KMS-11 (cell line): Measurements from ENCODE around the gene LRFN3.

Source experiments
- H2AFZ ChIP-seq: fragments of 200-600 bp; sonication (generic); 2 replicates; pipeline ENCODE4 v1.6.1; 2016; ENCODE audit warnings: antibody characterized with exemption, mixed run types, low read depth
- H3K27ac ChIP-seq: fragments of 200-600 bp; sonication (generic); 2 replicates; pipeline ENCODE4 v1.6.1; 2016; ENCODE audit warnings: mild to moderate bottlenecking, mixed run types
- H3K27me3 ChIP-seq: fragments of 200-600 bp; sonication (generic); 2 replicates; pipeline ENCODE4 v1.6.1; 2017; ENCODE audit warnings: mild to moderate bottlenecking, low read depth, mixed run types, moderate library complexity; ENCODE audit not compliant: insufficient read depth
- H3K36me3 ChIP-seq: fragments of 200-600 bp; sonication (generic); 2 replicates; pipeline ENCODE4 v1.6.1; 2017; ENCODE audit warnings: mild to moderate bottlenecking, mixed run types; ENCODE audit not compliant: insufficient read depth
- H3K4me1 ChIP-seq: fragments of 200-600 bp; sonication (generic); 2 replicates; pipeline ENCODE4 v1.6.1; 2016; ENCODE audit warnings: mild to moderate bottlenecking, low read depth, mixed run types; ENCODE audit not compliant: poor library complexity, severe bottlenecking
- H3K4me2 ChIP-seq: fragments of 200-600 bp; sonication (generic); 2 replicates; pipeline ENCODE4 v1.7.0; 2016; ENCODE audit warnings: mild to moderate bottlenecking, mixed run types
- H3K4me3 ChIP-seq: fragments of 200-600 bp; sonication (generic); IDR thresholded peaks from 2 replicates; pipeline ENCODE4 v1.6.1; 2017; ENCODE audit warnings: low read depth, low read length, mixed read lengths; ENCODE audit not compliant: insufficient read depth
- H3K79me2 ChIP-seq: fragments of 200-600 bp; sonication (generic); 2 replicates; pipeline ENCODE4 v1.6.1; 2016; ENCODE audit warnings: low read depth, mixed run types; ENCODE audit not compliant: insufficient read depth
- H3K9ac ChIP-seq: fragments of 200-600 bp; sonication (generic); 2 replicates; pipeline ENCODE4 v1.6.1; 2016; ENCODE audit warnings: mild to moderate bottlenecking, mixed run types
- H4K20me1 ChIP-seq: fragments of 200-600 bp; sonication (generic); 2 replicates; pipeline ENCODE4 v1.6.1; 2016; ENCODE audit warnings: mild to moderate bottlenecking, mixed run types; ENCODE audit not compliant: insufficient read depth
- TF ChIP-seq, protein P1 (sequence below): fragments of 200-600 bp; sonication (generic); conservative IDR thresholded peaks from 2 replicates; pipeline ENCODE4 v1.6.1; 2017; ENCODE audit warnings: low read depth, mild to moderate bottlenecking, antibody characterized with exemption, low read length, moderate library complexity, mixed read lengths

LRFN3 gene, protein sequence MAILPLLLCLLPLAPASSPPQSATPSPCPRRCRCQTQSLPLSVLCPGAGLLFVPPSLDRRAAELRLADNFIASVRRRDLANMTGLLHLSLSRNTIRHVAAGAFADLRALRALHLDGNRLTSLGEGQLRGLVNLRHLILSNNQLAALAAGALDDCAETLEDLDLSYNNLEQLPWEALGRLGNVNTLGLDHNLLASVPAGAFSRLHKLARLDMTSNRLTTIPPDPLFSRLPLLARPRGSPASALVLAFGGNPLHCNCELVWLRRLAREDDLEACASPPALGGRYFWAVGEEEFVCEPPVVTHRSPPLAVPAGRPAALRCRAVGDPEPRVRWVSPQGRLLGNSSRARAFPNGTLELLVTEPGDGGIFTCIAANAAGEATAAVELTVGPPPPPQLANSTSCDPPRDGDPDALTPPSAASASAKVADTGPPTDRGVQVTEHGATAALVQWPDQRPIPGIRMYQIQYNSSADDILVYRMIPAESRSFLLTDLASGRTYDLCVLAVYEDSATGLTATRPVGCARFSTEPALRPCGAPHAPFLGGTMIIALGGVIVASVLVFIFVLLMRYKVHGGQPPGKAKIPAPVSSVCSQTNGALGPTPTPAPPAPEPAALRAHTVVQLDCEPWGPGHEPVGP

DNA sequence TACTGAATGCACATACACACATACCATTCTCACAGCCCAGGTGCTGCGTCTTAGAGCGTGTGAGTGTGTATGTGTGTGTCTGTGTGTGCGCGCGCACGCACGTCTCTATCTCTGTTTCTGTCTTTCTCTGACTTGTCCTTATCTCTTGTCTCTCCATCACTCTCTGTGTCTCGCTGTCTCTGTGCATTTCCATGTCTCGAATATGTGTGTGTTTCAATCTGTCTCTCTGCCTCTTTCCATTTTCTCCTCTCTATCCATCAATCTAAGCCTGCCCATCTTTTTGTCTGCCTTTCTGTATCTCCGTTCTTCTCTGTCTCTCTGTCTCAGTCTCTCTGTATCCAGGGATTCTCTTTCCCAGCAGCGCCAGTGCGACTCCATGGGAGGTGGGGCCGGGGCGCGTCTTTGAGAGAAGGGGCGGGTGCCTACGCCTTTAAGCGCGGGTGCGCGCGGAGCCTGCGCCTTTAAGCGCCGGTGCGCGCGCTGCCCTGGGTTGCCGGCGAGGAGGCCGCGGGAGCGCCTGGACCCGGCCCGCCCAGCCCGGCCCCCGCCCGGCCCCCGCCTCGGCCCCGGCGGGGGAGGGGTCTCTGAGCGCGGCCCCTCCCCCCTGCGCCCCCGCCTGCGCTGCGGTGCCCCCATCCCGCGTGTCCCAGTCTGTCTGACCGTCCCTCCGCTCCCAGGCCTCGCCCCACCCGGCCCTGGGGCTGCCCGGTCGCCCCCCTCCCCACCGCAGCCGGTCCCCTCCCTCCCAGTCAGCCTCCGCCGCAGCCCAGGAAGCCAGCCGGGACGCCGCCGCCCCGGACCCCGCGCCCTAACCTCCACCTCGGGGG is at the start of gene LRFN3:
Gene LRFN3, plus strand, starts transcription at position 464 of the 827 bp plus-strand sequence. CDS start 3,052 bp downstream, outside the sequence.
- no peak within 1 kb of the TSS for H3K4me3 ChIP-seq
- no peaks in the 10 kb centered on the region for H4K20me1 ChIP-seq
- H3K4me1 ChIP-seq, result peaks cover 24% of the 10 kb centered on the region
- H3K27me3 ChIP-seq, result no peaks in the 10 kb centered on the region; the same call in 1 of the 2 replicates
- no peak within 1 kb of the TSS for H3K27ac ChIP-seq
- H3K9ac ChIP-seq, result peak within 1 kb of the TSS; percentile 61
- H2AFZ ChIP-seq, result peak within 1 kb of the TSS; percentile 89
- no peaks in the 10 kb centered on the region for H3K79me2 ChIP-seq
- TF ChIP-seq, protein P1, sequence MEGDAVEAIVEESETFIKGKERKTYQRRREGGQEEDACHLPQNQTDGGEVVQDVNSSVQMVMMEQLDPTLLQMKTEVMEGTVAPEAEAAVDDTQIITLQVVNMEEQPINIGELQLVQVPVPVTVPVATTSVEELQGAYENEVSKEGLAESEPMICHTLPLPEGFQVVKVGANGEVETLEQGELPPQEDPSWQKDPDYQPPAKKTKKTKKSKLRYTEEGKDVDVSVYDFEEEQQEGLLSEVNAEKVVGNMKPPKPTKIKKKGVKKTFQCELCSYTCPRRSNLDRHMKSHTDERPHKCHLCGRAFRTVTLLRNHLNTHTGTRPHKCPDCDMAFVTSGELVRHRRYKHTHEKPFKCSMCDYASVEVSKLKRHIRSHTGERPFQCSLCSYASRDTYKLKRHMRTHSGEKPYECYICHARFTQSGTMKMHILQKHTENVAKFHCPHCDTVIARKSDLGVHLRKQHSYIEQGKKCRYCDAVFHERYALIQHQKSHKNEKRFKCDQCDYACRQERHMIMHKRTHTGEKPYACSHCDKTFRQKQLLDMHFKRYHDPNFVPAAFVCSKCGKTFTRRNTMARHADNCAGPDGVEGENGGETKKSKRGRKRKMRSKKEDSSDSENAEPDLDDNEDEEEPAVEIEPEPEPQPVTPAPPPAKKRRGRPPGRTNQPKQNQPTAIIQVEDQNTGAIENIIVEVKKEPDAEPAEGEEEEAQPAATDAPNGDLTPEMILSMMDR, result no peak
- peak within 1 kb of the TSS; percentile 100 for H3K4me2 ChIP-seq
- H3K36me3 ChIP-seq, result no peaks in the 10 kb centered on the region

DNA sequence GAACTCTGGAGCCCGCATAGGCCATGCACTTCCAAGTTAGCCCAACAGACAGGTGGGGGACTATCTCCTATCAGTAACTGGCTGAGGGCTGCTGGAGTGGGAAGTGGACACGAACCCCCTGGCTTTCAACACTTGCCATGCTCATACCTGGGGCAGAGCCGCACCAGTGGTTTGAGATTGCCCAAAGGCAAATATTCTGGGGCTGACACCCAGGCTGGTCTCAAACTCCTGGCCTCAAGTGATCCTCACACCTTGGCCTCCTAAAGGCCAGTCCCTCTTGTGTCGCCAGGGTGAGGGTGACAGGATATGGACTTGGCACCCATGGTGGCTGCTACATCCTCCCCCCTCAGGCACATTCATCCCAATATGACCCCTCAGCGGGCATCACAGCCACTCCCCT is 49.0 kb upstream of the LRFN3 start:
- no peaks in the 10 kb centered on the region for H3K79me2 ChIP-seq
- H3K4me1 ChIP-seq, result peaks cover 4% of the 10 kb centered on the region
- no peaks in the 10 kb centered on the region for H4K20me1 ChIP-seq
- H3K4me2 ChIP-seq, result no peak overlapping the region
- H3K27ac ChIP-seq, result no peak overlapping the region
- no peak overlapping the region for H3K9ac ChIP-seq
- TF ChIP-seq, protein P1, result no peak
- H3K27me3 ChIP-seq, result no peaks in the 10 kb centered on the region; the same call in 1 of the 2 replicates
- H2AFZ ChIP-seq, result no peak overlapping the region
- H3K4me3 ChIP-seq, result no peak overlapping the region
- H3K36me3 ChIP-seq, result no peaks in the 10 kb centered on the region

DNA sequence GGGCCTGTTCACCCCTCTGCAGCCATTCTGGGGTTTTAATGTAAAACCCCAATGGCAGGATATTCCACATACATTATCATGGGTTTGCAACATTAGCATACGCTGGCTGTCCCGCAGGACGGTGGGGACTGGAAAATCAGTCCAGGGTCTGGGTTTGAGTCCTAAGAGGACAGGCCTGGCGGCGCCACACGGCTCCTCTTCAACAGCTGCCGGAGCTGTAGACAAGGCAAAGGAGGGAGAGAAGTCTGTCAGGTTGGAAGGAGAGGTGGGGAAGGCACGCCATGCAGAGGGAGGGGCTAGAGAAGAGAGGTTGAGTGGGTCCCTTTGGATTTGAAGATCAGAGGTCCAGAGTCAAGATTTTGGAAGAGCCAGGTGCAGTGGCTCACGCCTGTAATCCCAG is 47.8 kb upstream of the LRFN3 start:
- Histone ChIP-seq H3K4me1 (no peaks in the 10 kb centered on the region), H2AFZ (no peak overlapping the region), H3K36me3 (no peaks in the 10 kb centered on the region), H3K27ac (no peak overlapping the region), H3K4me2 (no peak overlapping the region), H3K4me3 (no peak overlapping the region), H3K9ac (no peak overlapping the region), H3K79me2 (no peaks in the 10 kb centered on the region), H3K27me3 (no peaks in the 10 kb centered on the region), H4K20me1 (no peaks in the 10 kb centered on the region)
- TF ChIP-seq, protein P1, result no peak

DNA sequence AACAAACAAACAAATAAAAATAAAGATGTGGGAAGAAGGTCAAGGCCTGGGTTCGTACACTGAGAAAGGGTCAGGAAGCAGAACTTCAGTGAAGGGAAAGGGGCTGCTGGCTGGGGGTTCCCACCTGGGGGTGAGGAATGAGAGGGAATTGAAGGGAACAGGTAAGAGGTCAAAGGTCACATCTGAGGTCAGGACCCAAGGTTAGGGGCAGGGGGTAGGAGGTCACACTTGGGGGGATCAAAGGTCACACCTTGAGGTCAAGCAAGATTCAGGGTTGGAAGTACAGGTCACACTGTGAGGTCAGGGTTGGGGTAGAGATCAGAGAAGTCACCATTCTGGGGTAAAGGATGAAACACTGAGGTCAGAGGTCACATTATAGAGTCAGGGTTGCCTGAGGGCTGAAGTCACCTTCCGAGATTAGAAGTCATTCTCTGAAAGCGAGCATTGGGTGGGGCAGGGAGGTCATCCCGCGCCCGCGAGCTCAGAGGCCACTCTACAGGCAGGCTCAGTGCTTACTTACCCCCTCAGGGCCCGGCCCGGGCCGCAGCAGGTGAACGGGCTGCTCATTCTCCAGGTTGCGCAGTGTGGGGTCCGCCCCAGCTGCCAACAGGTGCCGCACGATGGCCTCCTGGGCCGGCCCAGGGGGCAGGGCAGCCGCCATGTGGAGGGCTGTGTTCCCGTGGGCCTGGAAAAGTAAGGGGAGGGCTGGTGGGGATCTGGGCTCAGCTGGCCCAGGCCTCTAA is 46.6 kb upstream of the LRFN3 start:
- Histone ChIP-seq H3K4me2 (no peak overlapping the region), H3K36me3 (no peaks in the 10 kb centered on the region), H3K27me3 (no peaks in the 10 kb centered on the region), H3K4me1 (no peaks in the 10 kb centered on the region), H3K79me2 (no peaks in the 10 kb centered on the region), H3K9ac (no peak overlapping the region), H2AFZ (no peak overlapping the region), H3K4me3 (no peak overlapping the region), H4K20me1 (no peaks in the 10 kb centered on the region), H3K27ac (no peak overlapping the region)
- TF ChIP-seq, protein P1, result no peak
